CD8-positive, alpha-beta memory T cell (primary cell): Measurements from ENCODE around the gene CHP1. TPM values are rescaled to one million over a fixed set of nuclear protein-coding genes. Genes with fewer than 3 reads are reported as not detected.
"Not testable (repeated sequence)": the region's sequence is repeated elsewhere in the genome, so short reads cannot be mapped to it uniquely, and the experiment has no call there.

Experiments used
- CTCF ChIA-PET: fragments of 350-600 bp; sonication (Branson Sonifier 250); formaldehyde crosslinking; loops from one replicate; lab custom pipeline; 2021; ENCODE audit warnings: antibody characterized with exemption; lab: Charles Lee
- POLR2A ChIA-PET: fragments of 350-600 bp; sonication (Branson Sonifier 250); formaldehyde crosslinking; loops from one replicate; lab custom pipeline; 2021; ENCODE audit warnings: antibody characterized with exemption; lab: Charles Lee
- DNase-seq, 5 donors: peaks; one replicate each; pipeline versions ENCODE4 v3.0.0 to v3.0.0-alpha.2; 2020 to 2022; ENCODE audit warnings: mixed read lengths in 1 of 5
- H3K27ac ChIP-seq: one replicate; pipeline ENCODE4 v1.7.0; 2013; ENCODE audit warnings: low read depth, mild to moderate bottlenecking, low read length, moderate library complexity
- H3K27me3 ChIP-seq: 2 replicates; pipeline ENCODE4 v1.7.0; 2013; ENCODE audit warnings: low read length, mild to moderate bottlenecking; ENCODE audit not compliant: insufficient read depth, poor library complexity, severe bottlenecking
- H3K36me3 ChIP-seq: 2 replicates; pipeline ENCODE4 v1.7.0; 2013; ENCODE audit warnings: mild to moderate bottlenecking, low read length, moderate library complexity; ENCODE audit not compliant: insufficient read depth
- H3K4me1 ChIP-seq: 2 replicates; pipeline ENCODE4 v1.7.0; 2013; ENCODE audit warnings: mild to moderate bottlenecking, low read length, moderate library complexity; ENCODE audit not compliant: insufficient read depth
- H3K4me3 ChIP-seq: 2 replicates; pipeline ENCODE4 v1.7.0; 2013; ENCODE audit warnings: mild to moderate bottlenecking, low read length
- H3K9me3 ChIP-seq: 2 replicates; pipeline ENCODE4 v1.7.0; 2013; ENCODE audit warnings: mild to moderate bottlenecking, low read length
- H3K27ac Mint-ChIP-seq, 8 donors: one replicate each; pipeline ENCODE4 v1.8.0; 2020 to 2021; ENCODE audit warnings: mixed read lengths in 8 of 8, mild to moderate bottlenecking in 6 of 8, inconsistent platforms in 3 of 8, moderate library complexity in 3 of 8
- H3K27me3 Mint-ChIP-seq, 2 donors: one replicate each; pipeline ENCODE4 v1.8.0; 2020 to 2021; ENCODE audit warnings: mixed read lengths in 2 of 2, mild to moderate bottlenecking in 1 of 2, moderate library complexity in 1 of 2
- H3K36me3 Mint-ChIP-seq, 3 donors: one replicate each; pipeline ENCODE4 v1.8.0; 2020 to 2021; ENCODE audit warnings: mixed read lengths in 3 of 3, inconsistent platforms in 1 of 3, mild to moderate bottlenecking in 1 of 3
- H3K4me1 Mint-ChIP-seq, 3 donors: one replicate each; pipeline ENCODE4 v1.8.0; 2020 to 2021; ENCODE audit warnings: mixed read lengths in 3 of 3, inconsistent platforms in 1 of 3, mild to moderate bottlenecking in 1 of 3
- H3K4me3 Mint-ChIP-seq, 7 donors: one replicate each; pipeline ENCODE4 v1.8.0; 2020 to 2021; ENCODE audit warnings: mixed read lengths in 7 of 7, mild to moderate bottlenecking in 6 of 7, moderate library complexity in 4 of 7, inconsistent platforms in 2 of 7
- H3K9me3 Mint-ChIP-seq, 5 donors: one replicate each; pipeline ENCODE4 v1.8.0; 2020 to 2022; ENCODE audit warnings: mixed read lengths in 5 of 5, mild to moderate bottlenecking in 3 of 5, moderate library complexity in 2 of 5, inconsistent platforms in 1 of 5
- polyA plus RNA-seq: library from polyadenylated mRNA; unstranded; fragments of 300-500 nt; fragmentation: Illumina TruSeq; gene quantifications from one replicate; pipeline ENCODE4 v1.2.3, GENCODE V29; 2021
- total RNA-seq, 2 experiments: library from RNA; stranded (reverse); gene quantifications; one replicate each; pipeline ENCODE4 v1.2.3, GENCODE V29; 2021

CHP1 gene
- total and polyA plus RNA-seq, 3 experiments from 2014 or later, result 17.2 to 42.1 (median 41.6) TPM

GRCh38 chr15:41235228-41235627, 4.2 kb downstream of the CHP1 start:
- H3K4me3 ChIP-seq, H3K36me3 ChIP-seq, CTCF ChIA-PET, H3K9me3 ChIP-seq, H3K27me3 Mint-ChIP-seq, H3K9me3 Mint-ChIP-seq, H3K27me3 ChIP-seq, DNase-seq, POLR2A ChIA-PET, H3K27ac ChIP-seq, H3K4me3 Mint-ChIP-seq, H3K27ac Mint-ChIP-seq: not testable (repeated sequence)
- peaks cover 26 to 45% (median 38%) of the 10 kb centered on the region in 3 donors for H3K4me1 Mint-ChIP-seq
- H3K36me3 Mint-ChIP-seq, result peaks cover 0 to 12% (median 0%) of the 10 kb centered on the region in 3 donors
- peaks cover 18% of the 10 kb centered on the region for H3K4me1 ChIP-seq

GRCh38 chr15:41235929-41236328, 4.9 kb downstream of the CHP1 start:
- H3K9me3 ChIP-seq, result no peaks in the 10 kb centered on the region
- H3K36me3 ChIP-seq, result no peaks in the 10 kb centered on the region
- POLR2A ChIA-PET, result no interaction called here
- H3K4me1 Mint-ChIP-seq, result peaks cover 22 to 38% (median 31%) of the 10 kb centered on the region in 3 donors
- H3K4me1 ChIP-seq, result peaks cover 11% of the 10 kb centered on the region
- no peak overlapping the region for H3K4me3 ChIP-seq
- no peak overlapping the region for H3K4me3 Mint-ChIP-seq
- no peak overlapping the region for H3K27ac ChIP-seq
- no peak for DNase-seq
- no peaks in the 10 kb centered on the region for H3K9me3 Mint-ChIP-seq
- CTCF ChIA-PET, result no interaction called here
- peaks cover 0 to 12% (median 0%) of the 10 kb centered on the region in 3 donors for H3K36me3 Mint-ChIP-seq
- no peaks in the 10 kb centered on the region for H3K27me3 Mint-ChIP-seq
- no peak overlapping the region for H3K27ac Mint-ChIP-seq
- no peaks in the 10 kb centered on the region for H3K27me3 ChIP-seq

- POLR2A ChIA-PET, result no interaction called here
These were observed 7.0 kb downstream of the CHP1 start for GRCh38 chr15:41238100-41238499.

GRCh38 chr15:41241221-41241964, 10.3 kb downstream of the CHP1 start:
- Mint-ChIP-seq H3K4me1 (peaks cover 0 to 3% (median 2%) of the 10 kb centered on the region in 3 donors), H3K27ac (no peak overlapping the region), H3K4me3 (no peak overlapping the region), H3K36me3 (peaks cover 0 to 43% (median 9%) of the 10 kb centered on the region in 3 donors), H3K9me3 (no peaks in the 10 kb centered on the region), H3K27me3 (no peaks in the 10 kb centered on the region)
- Histone ChIP-seq H3K27me3 (no peaks in the 10 kb centered on the region), H3K4me1 (no peaks in the 10 kb centered on the region), H3K36me3 (peaks cover 3% of the 10 kb centered on the region), H3K27ac (no peak overlapping the region), H3K4me3 (no peak overlapping the region), H3K9me3 (no peaks in the 10 kb centered on the region)
- CTCF ChIA-PET, result interaction anchor here (0.9 to 2.0 kb wide), 3 partner anchors 10 to 11 kb away, joined by 3 to 6 read pairs (median 6); partner anchors contain the start of gene CHP1
- no peak for DNase-seq
- POLR2A ChIA-PET, result no interaction called here

More at GRCh38 chr15:41238100-41238499, 7.0 kb downstream of the CHP1 start:
- Mint-ChIP-seq H3K4me1 (peaks cover 8 to 20% (median 14%) of the 10 kb centered on the region in 3 donors), H3K27me3 (no peaks in the 10 kb centered on the region), H3K4me3 (no peak overlapping the region), H3K9me3 (no peaks in the 10 kb centered on the region), H3K27ac (no peak overlapping the region), H3K36me3 (peaks cover 0 to 17% (median 5%) of the 10 kb centered on the region in 3 donors)
- no peak overlapping the region for H3K4me3 ChIP-seq
- no peak overlapping the region for H3K27ac ChIP-seq
- CTCF ChIA-PET, result no interaction called here
- H3K36me3 ChIP-seq, result peaks cover 3% of the 10 kb centered on the region
- H3K4me1 ChIP-seq, result no peaks in the 10 kb centered on the region
- DNase-seq, result no peak
- H3K9me3 ChIP-seq, result no peaks in the 10 kb centered on the region
- H3K27me3 ChIP-seq, result no peaks in the 10 kb centered on the region

- H3K9me3 ChIP-seq, H3K9me3 Mint-ChIP-seq, H3K27ac Mint-ChIP-seq, POLR2A ChIA-PET, H3K4me3 ChIP-seq, H3K27me3 ChIP-seq, H3K36me3 ChIP-seq, H3K27me3 Mint-ChIP-seq, H3K4me1 ChIP-seq, H3K4me1 Mint-ChIP-seq, H3K4me3 Mint-ChIP-seq, CTCF ChIA-PET, DNase-seq, H3K27ac ChIP-seq: not testable (repeated sequence)
- H3K36me3 Mint-ChIP-seq, result peaks cover 0 to 26% (median 7%) of the 10 kb centered on the region in 3 donors
These were observed 19.7 kb downstream of the CHP1 start for GRCh38 chr15:41250745-41251144.

GRCh38 chr15:41251411-41251810, 20.3 kb downstream of the CHP1 start:
- Histone ChIP-seq H3K4me1 (no peaks in the 10 kb centered on the region), H3K27ac (no peak overlapping the region), H3K27me3 (no peaks in the 10 kb centered on the region), H3K9me3 (no peaks in the 10 kb centered on the region), H3K36me3 (no peaks in the 10 kb centered on the region), H3K4me3 (no peak overlapping the region)
- Mint-ChIP-seq H3K4me1 (peaks cover 0 to 1% (median 0%) of the 10 kb centered on the region in 3 donors), H3K36me3 (peaks cover 0 to 26% (median 7%) of the 10 kb centered on the region in 3 donors), H3K27ac (no peak overlapping the region), H3K27me3 (no peaks in the 10 kb centered on the region), H3K9me3 (no peaks in the 10 kb centered on the region), H3K4me3 (no peak overlapping the region)
- ChIA-PET POLR2A (no interaction called here), CTCF (no interaction called here)
- no peak for DNase-seq

GRCh38 chr15:41254560-41254959, 23.5 kb downstream of the CHP1 start:
- CTCF ChIA-PET, result interaction anchor here (1.1 kb wide), 1 partner anchor 23 kb away, joined by 3 read pairs; the partner anchor contains the start of gene CHP1

GRCh38 chr15:41256103-41256502, 25.0 kb downstream of the CHP1 start:
- no peak for DNase-seq
- Mint-ChIP-seq H3K27me3 (no peaks in the 10 kb centered on the region), H3K27ac (no peak overlapping the region), H3K36me3 (peaks cover 0 to 49% (median 14%) of the 10 kb centered on the region in 3 donors), H3K9me3 (no peaks in the 10 kb centered on the region), H3K4me3 (no peak overlapping the region), H3K4me1 (peaks cover 0 to 1% (median 0%) of the 10 kb centered on the region in 3 donors)
- Histone ChIP-seq H3K27me3 (no peaks in the 10 kb centered on the region), H3K4me3 (no peak overlapping the region), H3K27ac (no peak overlapping the region), H3K9me3 (no peaks in the 10 kb centered on the region), H3K36me3 (peaks cover 5% of the 10 kb centered on the region), H3K4me1 (no peaks in the 10 kb centered on the region)
- ChIA-PET CTCF (no interaction called here), POLR2A (no interaction called here)

More at GRCh38 chr15:41254560-41254959, 23.5 kb downstream of the CHP1 start:
- H3K4me3 ChIP-seq, result no peak overlapping the region
- peaks cover 0 to 43% (median 14%) of the 10 kb centered on the region in 3 donors for H3K36me3 Mint-ChIP-seq
- H3K27me3 ChIP-seq, result no peaks in the 10 kb centered on the region
- H3K27ac ChIP-seq, result no peak overlapping the region
- H3K27ac Mint-ChIP-seq, result no peak overlapping the region
- H3K4me1 Mint-ChIP-seq, result peaks cover 0 to 1% (median 0%) of the 10 kb centered on the region in 3 donors
- no peaks in the 10 kb centered on the region for H3K27me3 Mint-ChIP-seq
- H3K4me3 Mint-ChIP-seq, result no peak overlapping the region
- no peaks in the 10 kb centered on the region for H3K9me3 ChIP-seq
- POLR2A ChIA-PET, result no interaction called here
- DNase-seq, result no peak
- H3K36me3 ChIP-seq, result peaks cover 5% of the 10 kb centered on the region
- H3K9me3 Mint-ChIP-seq, result no peaks in the 10 kb centered on the region
- no peaks in the 10 kb centered on the region for H3K4me1 ChIP-seq
